Mesothelial cell of epicardium (in vitro differentiated cells): ENCODE results near the gene NT5M. TPM values are rescaled to one million over a fixed set of nuclear protein-coding genes. Genes with fewer than 3 reads are reported as not detected.

Experiments
- DNase-seq, 2 experiments: peaks; one replicate each; pipeline ENCODE4 v3.0.0; 2021; ENCODE audit warnings: low spot score in 2 of 2; ENCODE audit not compliant: unreplicated experiment in 2 of 2
- H3K27ac Mint-ChIP-seq: 2 replicates; pipeline ENCODE4 v1.8.0; 2021; ENCODE audit warnings: mixed read lengths
- H3K27me3 Mint-ChIP-seq: 2 replicates; pipeline ENCODE4 v1.8.0; 2021; ENCODE audit warnings: low read depth, mixed read lengths
- H3K36me3 Mint-ChIP-seq: 2 replicates; pipeline ENCODE4 v1.8.0; 2021; ENCODE audit warnings: mixed read lengths
- H3K4me1 Mint-ChIP-seq: 2 replicates; pipeline ENCODE4 v1.8.0; 2021; ENCODE audit warnings: mixed read lengths
- H3K4me3 Mint-ChIP-seq: 2 replicates; pipeline ENCODE4 v1.8.0; 2021; ENCODE audit warnings: mild to moderate bottlenecking, moderate library complexity, mixed read lengths
- H3K9me3 Mint-ChIP-seq: 2 replicates; pipeline ENCODE4 v1.8.0; 2021; ENCODE audit warnings: mixed read lengths
- CTCF ChIP-seq: fragments of 200-600 bp; sonication (generic); IDR thresholded peaks from one replicate; pipeline ENCODE4 v1.5.0; 2021; ENCODE audit warnings: antibody characterized with exemption; ENCODE audit not compliant: unreplicated experiment
- total RNA-seq: library from RNA; stranded (reverse); gene quantifications from 3 replicates; pipeline ENCODE4 v1.2.1, GENCODE V29; 2021

Gene NT5M
- total RNA-seq, 1 donor from 2014 or later = 4.6 TPM

- no peak for TF ChIP-seq CTCF
Observed at GRCh38 chr17:17394494-17394893, 91.3 kb downstream of the NT5M start.

GRCh38 chr17:17395246-17395802 is 92.2 kb downstream of the NT5M start:
- no peaks in the 10 kb centered on the region for H3K27me3 Mint-ChIP-seq
- peaks cover 4% of the 10 kb centered on the region for H3K4me1 Mint-ChIP-seq
- H3K9me3 Mint-ChIP-seq = peaks cover 4% of the 10 kb centered on the region
- no peak overlapping the region for H3K27ac Mint-ChIP-seq
- DNase-seq = no peak
- TF ChIP-seq CTCF = no peak
- no peak overlapping the region for H3K4me3 Mint-ChIP-seq
- no peaks in the 10 kb centered on the region for H3K36me3 Mint-ChIP-seq

More at GRCh38 chr17:17394494-17394893, 91.3 kb downstream of the NT5M start:
- DNase-seq = no peak
- H3K27me3 Mint-ChIP-seq = no peaks in the 10 kb centered on the region
- H3K4me3 Mint-ChIP-seq = no peak overlapping the region
- H3K4me1 Mint-ChIP-seq = peaks cover 4% of the 10 kb centered on the region
- peaks cover 4% of the 10 kb centered on the region for H3K9me3 Mint-ChIP-seq
- no peaks in the 10 kb centered on the region for H3K36me3 Mint-ChIP-seq
- no peak overlapping the region for H3K27ac Mint-ChIP-seq

GRCh38 chr17:17395885-17396284 is 92.7 kb downstream of the NT5M start:
- no peak overlapping the region for H3K27ac Mint-ChIP-seq
- H3K9me3 Mint-ChIP-seq = peaks cover 4% of the 10 kb centered on the region
- no peak for TF ChIP-seq CTCF
- peaks cover 1% of the 10 kb centered on the region for H3K27me3 Mint-ChIP-seq
- H3K36me3 Mint-ChIP-seq = no peaks in the 10 kb centered on the region
- no peak for DNase-seq
- H3K4me3 Mint-ChIP-seq = no peak overlapping the region
- peaks cover 4% of the 10 kb centered on the region for H3K4me1 Mint-ChIP-seq

Other genes with a start within 250 kb of the NT5M start
- 1.7 to 2.4 TPM (median 2.3 TPM) in 3 replicates for gene PLD6, start 97.0 kb upstream of the NT5M start, total RNA-seq
- 50.4 to 57.2 TPM (median 53.0 TPM) in 3 replicates for gene FLCN, start 66.2 kb upstream of the NT5M start, total RNA-seq
- 57.8 to 65.0 TPM (median 63.5 TPM) in 3 replicates for gene COPS3, start 22.1 kb upstream of the NT5M start, total RNA-seq
- gene MED9, start 173.6 kb downstream of the NT5M start, total RNA-seq = 17.9 to 20.1 TPM (median 18.9 TPM) in 3 replicates
- gene RASD1, start 193.0 kb downstream of the NT5M start, total RNA-seq = 1.9 to 2.8 TPM (median 2.1 TPM) in 3 replicates